CD4-positive, alpha-beta T cell (primary cell): ENCODE measurements around the gene HMOX1. TPM values are rescaled to one million over a fixed set of nuclear protein-coding genes. Genes with fewer than 3 reads are reported as not detected.

Experiments used
- ATAC-seq: fragments of 200-7000 bp; cut with Tn5 transposase; one replicate; pipeline ENCODE4 v1.10.0; 2022; ENCODE audit warnings: mild to moderate bottlenecking; ENCODE audit not compliant: poor library complexity
- CTCF ChIA-PET: fragments of 350-600 bp; sonication (Branson Sonifier 250); formaldehyde crosslinking; loops from one replicate; lab custom pipeline; 2021; ENCODE audit warnings: antibody characterized with exemption, inconsistent platforms; lab: Charles Lee
- POLR2A ChIA-PET: fragments of 350-600 bp; sonication (Branson Sonifier 250); formaldehyde crosslinking; loops from one replicate; lab custom pipeline; 2021; ENCODE audit warnings: antibody characterized with exemption, inconsistent platforms; lab: Charles Lee
- DNase-seq, 14 experiments: peaks; one replicate each; pipeline ENCODE4 v3.0.0-alpha.2; 2013 to 2020; ENCODE audit warnings: mixed read lengths in 2 of 14
- H3K27ac ChIP-seq, 2 donors: one replicate each; pipeline versions ENCODE4 v1.5.1 to v1.7.0; 2013; ENCODE audit warnings: low read length in 2 of 2, low read depth in 1 of 2, mild to moderate bottlenecking in 1 of 2
- H3K27me3 ChIP-seq, 2 experiments: 1 replicate in 1 of 2; 2 replicates in 1 of 2; pipeline versions ENCODE4 v1.6.1 to v1.7.0; 2013; ENCODE audit warnings: low read length in 2 of 2, control low read depth in 1 of 2, mild to moderate bottlenecking in 1 of 2, moderate library complexity in 1 of 2; ENCODE audit not compliant: insufficient read depth in 2 of 2, control insufficient read depth in 1 of 2
- H3K36me3 ChIP-seq: one replicate; pipeline ENCODE4 v1.6.1; 2013; ENCODE audit warnings: low read length, control low read depth; ENCODE audit not compliant: insufficient read depth
- H3K4me1 ChIP-seq: one replicate; pipeline ENCODE4 v1.6.1; 2013; ENCODE audit warnings: low read length, control low read depth; ENCODE audit not compliant: insufficient read depth
- H3K4me3 ChIP-seq: one replicate; pipeline ENCODE4 v1.5.1; 2013; ENCODE audit warnings: mild to moderate bottlenecking, low read length, moderate library complexity
- H3K9me3 ChIP-seq, 2 experiments: 1 replicate in 1 of 2; 2 replicates in 1 of 2; pipeline versions ENCODE4 v1.6.1 to v1.7.0; 2013; ENCODE audit warnings: low read length in 2 of 2, mild to moderate bottlenecking in 2 of 2, control low read depth in 1 of 2, moderate library complexity in 1 of 2; ENCODE audit not compliant: control insufficient read depth in 1 of 2, insufficient read depth in 1 of 2
- H3K27ac Mint-ChIP-seq: one replicate; pipeline ENCODE4 v1.8.0; 2020; ENCODE audit warnings: mixed read lengths
- H3K27me3 Mint-ChIP-seq: one replicate; pipeline ENCODE4 v1.8.0; 2021; ENCODE audit warnings: mixed read lengths
- H3K36me3 Mint-ChIP-seq: one replicate; pipeline ENCODE4 v1.8.0; 2021; ENCODE audit warnings: low read depth, mixed read lengths
- H3K4me1 Mint-ChIP-seq: one replicate; pipeline ENCODE4 v1.8.0; 2021; ENCODE audit warnings: low read depth, mixed read lengths
- H3K4me3 Mint-ChIP-seq: one replicate; pipeline ENCODE4 v1.8.0; 2020; ENCODE audit warnings: mild to moderate bottlenecking, mixed read lengths
- H3K9me3 Mint-ChIP-seq: one replicate; pipeline ENCODE4 v1.8.0; 2020; ENCODE audit warnings: mixed read lengths
- intact Hi-C, 2 experiments: fragments of 100-400 bp; cut with DNase I in 1 of 2; cut with micrococcal nuclease in 1 of 2; formaldehyde crosslinking; loops; one replicate each; pipeline versions ENCODE4 v1.15.1 to v1.9.0; 2023 to 2025; cut with DNase I, micrococcal nuclease
- total RNA-seq, 174 experiments: library from RNA in 2 of 174; stranded (reverse) in 2 of 174; gene quantifications; one replicate each; pipeline ENCODE4 v1.2.3 and lab custom pipeline; 2021 to 2026
- TF ChIP-seq, protein P1 (sequence below): fragments of 200-600 bp; IDR thresholded peaks from one replicate; pipeline ENCODE4 v1.8.0; 2022; ENCODE audit warnings: antibody characterized with exemption, mild to moderate bottlenecking

HMOX1 gene
- total RNA-seq, 2 experiments from 2014 or later, result 1.1 to 1.5 TPM

DNA sequence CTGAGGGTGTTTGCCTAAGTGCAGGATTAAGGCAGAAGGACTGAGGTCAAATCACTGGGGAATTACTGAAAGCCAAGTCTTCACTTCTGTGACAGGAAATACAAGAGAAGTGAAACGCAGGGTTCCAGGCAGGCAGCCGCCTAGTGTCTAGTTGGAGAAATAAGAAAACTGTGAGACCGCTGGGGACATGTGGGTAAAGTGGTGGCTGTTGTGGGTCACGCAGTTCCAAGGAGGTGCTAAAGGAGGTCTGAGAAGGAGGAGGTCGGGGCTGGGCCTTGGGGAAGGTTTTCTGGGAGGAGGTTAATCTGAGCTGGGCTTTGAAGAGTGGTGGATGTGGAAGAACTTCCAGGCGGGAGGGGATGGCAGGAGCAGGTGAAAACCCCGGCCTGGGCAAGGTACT lies 30.2 kb downstream of the HMOX1 start:
- Mint-ChIP-seq H3K4me3 (no peak overlapping the region), H3K27me3 (no peaks in the 10 kb centered on the region), H3K36me3 (peaks cover 93% of the 10 kb centered on the region), H3K27ac (no peak overlapping the region), H3K4me1 (no peaks in the 10 kb centered on the region), H3K9me3 (no peaks in the 10 kb centered on the region)
- Histone ChIP-seq H3K4me3 (no peak overlapping the region), H3K4me1 (no peaks in the 10 kb centered on the region), H3K9me3 (no peaks in the 10 kb centered on the region), H3K27me3 (no peaks in the 10 kb centered on the region), H3K27ac (no peak overlapping the region), H3K36me3 (peaks cover 92% of the 10 kb centered on the region)
- ATAC-seq, result no peak
- DNase-seq, result peak in 3 of 14 experiments; percentile 8 to 28 (median 27)
- intact Hi-C loops, result no loop called here
- POLR2A ChIA-PET, result no interaction called here
- TF ChIP-seq, protein P1, sequence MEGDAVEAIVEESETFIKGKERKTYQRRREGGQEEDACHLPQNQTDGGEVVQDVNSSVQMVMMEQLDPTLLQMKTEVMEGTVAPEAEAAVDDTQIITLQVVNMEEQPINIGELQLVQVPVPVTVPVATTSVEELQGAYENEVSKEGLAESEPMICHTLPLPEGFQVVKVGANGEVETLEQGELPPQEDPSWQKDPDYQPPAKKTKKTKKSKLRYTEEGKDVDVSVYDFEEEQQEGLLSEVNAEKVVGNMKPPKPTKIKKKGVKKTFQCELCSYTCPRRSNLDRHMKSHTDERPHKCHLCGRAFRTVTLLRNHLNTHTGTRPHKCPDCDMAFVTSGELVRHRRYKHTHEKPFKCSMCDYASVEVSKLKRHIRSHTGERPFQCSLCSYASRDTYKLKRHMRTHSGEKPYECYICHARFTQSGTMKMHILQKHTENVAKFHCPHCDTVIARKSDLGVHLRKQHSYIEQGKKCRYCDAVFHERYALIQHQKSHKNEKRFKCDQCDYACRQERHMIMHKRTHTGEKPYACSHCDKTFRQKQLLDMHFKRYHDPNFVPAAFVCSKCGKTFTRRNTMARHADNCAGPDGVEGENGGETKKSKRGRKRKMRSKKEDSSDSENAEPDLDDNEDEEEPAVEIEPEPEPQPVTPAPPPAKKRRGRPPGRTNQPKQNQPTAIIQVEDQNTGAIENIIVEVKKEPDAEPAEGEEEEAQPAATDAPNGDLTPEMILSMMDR, result no peak
- CTCF ChIA-PET, result no interaction called here

- intact Hi-C loops, result no loop called here
- CTCF ChIA-PET, result no interaction called here
- Histone ChIP-seq H3K4me1 (no peaks in the 10 kb centered on the region), H3K27ac (no peak overlapping the region), H3K36me3 (peaks cover 91% of the 10 kb centered on the region), H3K27me3 (no peaks in the 10 kb centered on the region), H3K9me3 (no peaks in the 10 kb centered on the region), H3K4me3 (no peak overlapping the region)
- no peak for DNase-seq
- TF ChIP-seq, protein P1, result no peak
- no peak for ATAC-seq
- POLR2A ChIA-PET, result interaction anchor here (0.7 kb wide), 1 partner anchor 10 kb away, joined by 3 read pairs; no protein-coding TSS in a partner anchor
- H3K27ac Mint-ChIP-seq, result no peak overlapping the region
- no peak overlapping the region for H3K4me3 Mint-ChIP-seq
- H3K4me1 Mint-ChIP-seq, result no peaks in the 10 kb centered on the region
- no peaks in the 10 kb centered on the region for H3K9me3 Mint-ChIP-seq
- peaks cover 92% of the 10 kb centered on the region for H3K36me3 Mint-ChIP-seq
- no peaks in the 10 kb centered on the region for H3K27me3 Mint-ChIP-seq
These were observed 32.7 kb downstream of the HMOX1 start for GRCh38 chr22:35413624-35414023.

GRCh38 chr22:35417606-35418005 lies 36.7 kb downstream of the HMOX1 start:
- Histone ChIP-seq H3K27me3 (no peaks in the 10 kb centered on the region), H3K27ac (no peak overlapping the region), H3K9me3 (no peaks in the 10 kb centered on the region), H3K36me3 (peaks cover 93% of the 10 kb centered on the region), H3K4me1 (no peaks in the 10 kb centered on the region), H3K4me3 (no peak overlapping the region)
- CTCF ChIA-PET, result no interaction called here
- ATAC-seq (no peak), DNase-seq (no peak)
- H3K4me3 Mint-ChIP-seq, result no peak overlapping the region
- TF ChIP-seq, protein P1, result no peak
- POLR2A ChIA-PET, result no interaction called here
- H3K27ac Mint-ChIP-seq, result no peak overlapping the region
- intact Hi-C loops, result no loop called here
- H3K4me1 Mint-ChIP-seq, result no peaks in the 10 kb centered on the region
- H3K27me3 Mint-ChIP-seq, result no peaks in the 10 kb centered on the region
- peaks cover 87% of the 10 kb centered on the region for H3K36me3 Mint-ChIP-seq
- no peaks in the 10 kb centered on the region for H3K9me3 Mint-ChIP-seq
